Heart right ventricle (tissue), 16 donors: ENCODE measurements around the gene EFCAB12. TPM values are rescaled to one million over a fixed set of nuclear protein-coding genes. Genes with fewer than 3 reads are reported as not detected.

ENCODE experiments used
- ATAC-seq, 8 donors: fragments of 200-7000 bp; cut with Tn5 transposase; one replicate each; pipeline ENCODE4 v1.9.1; 2020; ENCODE audit warnings: mild to moderate bottlenecking in 8 of 8, moderate library complexity in 8 of 8, moderate number of reproducible peaks in 1 of 8
- DNase-seq, 2 donors: peaks; one replicate each; pipeline ENCODE4 v3.0.0-alpha.2; 2020
- H3K27ac ChIP-seq, 10 donors: fragments of 200-600 bp; sonication (generic) in 2 of 10; one replicate each; pipeline versions ENCODE4 v1.5.0 to v1.8.0; 2020 to 2022; ENCODE audit warnings: mild to moderate bottlenecking in 3 of 10
- H3K27me3 ChIP-seq, 7 donors: fragments of 200-600 bp; one replicate each; pipeline ENCODE4 v1.8.0; 2021 to 2022; ENCODE audit warnings: mild to moderate bottlenecking in 2 of 7
- H3K36me3 ChIP-seq, 9 donors: fragments of 200-600 bp; sonication (generic) in 1 of 9; one replicate each; pipeline versions ENCODE4 v1.5.0 to v1.8.0; 2020 to 2022; ENCODE audit warnings: mild to moderate bottlenecking in 2 of 9
- H3K4me1 ChIP-seq, 9 donors: fragments of 200-600 bp; sonication (generic) in 1 of 9; one replicate each; pipeline versions ENCODE4 v1.5.0 to v1.8.0; 2020 to 2022; ENCODE audit warnings: mild to moderate bottlenecking in 4 of 9
- H3K4me3 ChIP-seq, 10 donors: fragments of 200-600 bp; sonication (generic) in 2 of 10; one replicate each; pipeline versions ENCODE4 v1.5.0 to v1.8.0; 2020 to 2022; ENCODE audit warnings: mild to moderate bottlenecking in 7 of 10, moderate library complexity in 2 of 10
- H3K9me3 ChIP-seq, 11 donors: fragments of 200-600 bp in 10 of 11; sonication (generic) in 2 of 11; one replicate each; pipeline versions ENCODE4 v1.5.0 to v1.8.0; 2013 to 2022; ENCODE audit warnings: mild to moderate bottlenecking in 2 of 11, control low read depth in 1 of 11, moderate library complexity in 1 of 11
- CTCF ChIP-seq, 9 donors: fragments of 200-600 bp; sonication (generic) in 2 of 9; IDR thresholded peaks; one replicate each; pipeline versions ENCODE4 v1.5.0 to v1.8.0; 2021 to 2022; ENCODE audit warnings: antibody characterized with exemption in 9 of 9, mild to moderate bottlenecking in 5 of 9, moderate library complexity in 1 of 9
- whole genome bisulfite sequencing, 2 donors: extraction: QIAGEN DNeasy Blood & Tissue Kit; methylation state at CpG; one replicate each; pipeline ENCODE4 v1.1.7; 2013; ENCODE audit warnings: inconsistent platforms in 1 of 2; 5-methylcytosine and 5-hydroxymethylcytosine counted together
- intact Hi-C, 10 donors: fragments of 100-400 bp; cut with DNase I; formaldehyde crosslinking; loops; one replicate each; pipeline versions ENCODE4 v1.11.1 to v1.14.2; 2022
- polyA plus RNA-seq, 2 donors: library from polyadenylated mRNA; stranded (reverse); fragments of 200-250 nt; gene quantifications; one replicate each; pipeline ENCODE4 v1.2.3, GENCODE V29; 2013
- total RNA-seq, 10 donors: library from RNA; stranded (reverse); fragmentation: NEBNext Ultra II Directional in 3 of 10; extraction: Animal tissue kit (Norgen Biotek cat#: 25700) in 3 of 10; gene quantifications; one replicate each; pipeline versions ENCODE4 v1.2.1 to v1.2.4, GENCODE V29; 2021 to 2023
- donor health status: Arrhythmogenic right ventricular cardiomyopathy.
- donor health status: ischemic (EF 13 %, LVEDD 7.1; RV severe dilation, severe dysfunction).
- donor health status: healthy with polysubstance abuse.
- donor health status: DM: no; HTN: yes; CAD: no.
- donor health status: DM: no; HTN: no; CAD: no.
- donor health status: ischemic (EF 25% LVEDD 6.9; RV normal size, moderate dysfunction).
- donor health status: ischemic (EF 25% LVEDD 5.7; RV mildly dilated, moderate dysfunction).
- donor health status: healthy.
- donor health status: DM: yes; HTN: yes; CAD: no.
- donor health status: Ischemic cardiomyopathy.
- donor health status: ischemic (EF 35%, LVEDD 5.7; RV mildly dilated, moderate dysfunction).
- donor health status: nonischemic (EF 11% LVEDD 7.7; RV severe dilation, severe dysfunction).
- donor health status: DM: yes; HTN: yes; CAD: no.
- donor health status: PGD.
- donor health status: ischemic (EF 29% LVEDD 5.4; RV normal size, mild dysfunction).
- donor health status: nonischemic (EF 23%, LVEDD 6.1; RV moderate dilation, normal function).

The EFCAB12 gene
- total and polyA plus RNA-seq, 12 donors: 0.10 to 0.23 (median 0.15) TPM; not detected in 7

- Histone ChIP-seq H3K27me3 (no peaks in the 10 kb centered on the region), H3K36me3 (peaks cover 0 to 64% (median 38%) of the 10 kb centered on the region in 9 donors), H3K27ac (no peak overlapping the region), H3K4me3 (no peak overlapping the region), H3K4me1 (no peaks in the 10 kb centered on the region), H3K9me3 (no peaks in the 10 kb centered on the region)
- no peak for TF ChIP-seq CTCF (IDR thresholded peaks at IDR 0.05)
- ATAC-seq: no peak
- no peak for DNase-seq
- 96% methylated on average over 10 of the region's 10 CpGs for WGBS, 2 donors
- intact Hi-C loops: loop anchor here in 1 of 10 donors (5.0 kb wide), 1 partner anchor 33 kb away; the partner anchor contains the start of gene IFT122
Measured at GRCh38 chr3:129474984-129475804, 46.8 kb upstream of the EFCAB12 start.

GRCh38 chr3:129473769-129474152 lies 45.3 kb upstream of the EFCAB12 start:
- ATAC-seq: no peak
- H3K27me3 ChIP-seq: no peaks in the 10 kb centered on the region
- DNase-seq: no peak
- peaks cover 0 to 58% (median 28%) of the 10 kb centered on the region in 9 donors for H3K36me3 ChIP-seq
- WGBS, 2 donors: 92 to 95% methylated on average over 4 of the region's 4 CpGs
- no peaks in the 10 kb centered on the region for H3K9me3 ChIP-seq
- intact Hi-C loops: no loop called here
- H3K27ac ChIP-seq: no peak overlapping the region
- H3K4me1 ChIP-seq: peaks cover 0 to 11% (median 10%) of the 10 kb centered on the region in 9 donors
- no peak for TF ChIP-seq CTCF (IDR thresholded peaks at IDR 0.05)
- no peak overlapping the region for H3K4me3 ChIP-seq

GRCh38 chr3:129473067-129473768 lies 44.8 kb upstream of the EFCAB12 start:
- WGBS, 2 donors: 86 to 90% methylated on average over 4 of the region's 4 CpGs

More at GRCh38 chr3:129473067-129473768, 44.8 kb upstream of the EFCAB12 start:
- TF ChIP-seq CTCF (IDR thresholded peaks at IDR 0.05): no peak
- peaks cover 0 to 54% (median 24%) of the 10 kb centered on the region in 9 donors for H3K36me3 ChIP-seq
- ATAC-seq (no peak), DNase-seq (no peak)
- no peak overlapping the region for H3K27ac ChIP-seq
- intact Hi-C loops: no loop called here
- H3K4me1 ChIP-seq: peaks cover 3 to 17% (median 14%) of the 10 kb centered on the region in 9 donors
- no peaks in the 10 kb centered on the region for H3K27me3 ChIP-seq
- no peak overlapping the region for H3K4me3 ChIP-seq
- no peaks in the 10 kb centered on the region for H3K9me3 ChIP-seq
